Transverse colon (tissue), 4 donors: ENCODE data around the gene SH3RF3. TPM values are rescaled to one million over a fixed set of nuclear protein-coding genes. Genes with fewer than 3 reads are reported as not detected.

Experiments
- DNase-seq: peaks from one replicate; pipeline ENCODE4 v3.0.0-alpha.2; 2019
- H3K27ac ChIP-seq, 4 donors: fragments of 200-600 bp; sonication (generic); 2 replicates each; pipeline ENCODE4 v1.5.1; 2016 to 2018; ENCODE audit warnings: inconsistent platforms in 4 of 4
- H3K27me3 ChIP-seq: fragments of 200-600 bp; sonication (generic); 2 replicates; pipeline ENCODE4 v1.5.1; 2017; ENCODE audit warnings: inconsistent platforms
- H3K36me3 ChIP-seq, 4 donors: fragments of 200-600 bp; sonication (generic); 2 replicates each; pipeline ENCODE4 v1.5.1; 2017 to 2019; ENCODE audit warnings: inconsistent platforms in 4 of 4
- H3K4me1 ChIP-seq, 4 donors: fragments of 200-600 bp; sonication (generic); 2 replicates each; pipeline ENCODE4 v1.5.1; 2017 to 2020; ENCODE audit warnings: inconsistent platforms in 4 of 4
- H3K4me3 ChIP-seq, 4 donors: fragments of 200-600 bp; sonication (generic); 1 replicate in 1 of 4; 2 replicates in 3 of 4; pipeline versions ENCODE4 v1.5.1 to v1.6.1; 2017 to 2019; ENCODE audit warnings: inconsistent platforms in 4 of 4
- H3K9me3 ChIP-seq, 2 donors: fragments of 200-600 bp; sonication (generic); 2 replicates each; pipeline ENCODE4 v1.5.1; 2017 to 2019; ENCODE audit warnings: inconsistent platforms in 2 of 2
- CTCF ChIP-seq, 5 experiments: fragments of 200-600 bp in 3 of 5; fragments of 450-650 bp in 2 of 5; sonication (generic) in 3 of 5; IDR thresholded peaks; 1 replicate in 2 of 5; 2 replicates in 3 of 5; pipeline ENCODE4 v1.5.1; 2016 to 2017; ENCODE audit warnings: antibody characterized with exemption in 5 of 5, inconsistent platforms in 3 of 5, mild to moderate bottlenecking in 2 of 5, moderate library complexity in 1 of 5
- EP300 ChIP-seq: sonication (generic); formaldehyde crosslinking; IDR thresholded peaks from one replicate; pipeline ENCODE4 v1.6.1; 2017; ENCODE audit warnings: antibody characterized with exemption, low read depth
- POLR2A ChIP-seq: fragments of 450-650 bp; IDR thresholded peaks from one replicate; pipeline ENCODE4 v1.6.1; 2016; ENCODE audit warnings: antibody characterized with exemption, mild to moderate bottlenecking, moderate library complexity
- POLR2AphosphoS5 ChIP-seq, 3 donors: sonication (generic); formaldehyde crosslinking; IDR thresholded peaks; one replicate each; pipeline ENCODE4 v1.6.1; 2016; ENCODE audit warnings: antibody characterized with exemption in 3 of 3
- WGBS, 2 donors: methylation state at CpG; one replicate each; pipeline ENCODE4 v1.1.5; 2018; ENCODE audit warnings: low coverage in 1 of 2; 5-methylcytosine and 5-hydroxymethylcytosine counted together
- in situ Hi-C, 4 donors: fragments of 200-750 bp; cut with MboI; loops; one replicate each; pipeline versions ENCODE4 v1.15.0 to v1.15.1; 2017; ENCODE audit warnings: low sequenced_read_pairs in 3 of 4, low pct_ligation_motif_present in 1 of 4, low pct_unique_long_range_greater_than_20kb in 1 of 4
- intact Hi-C: fragments of 100-400 bp; cut with DNase I; formaldehyde crosslinking; loops from one replicate; pipeline ENCODE4 v1.15.1; 2023; ENCODE audit warnings: low total_unique reads
- total RNA-seq, 4 donors: library from RNA; depleted of rRNA; stranded (reverse); fragments of >200 nt; gene quantifications; one replicate each; pipeline ENCODE4 v1.1.0, GENCODE V29; 2016

The SH3RF3 gene
- total RNA-seq, 4 donors from 2014 or later, result 1.9 to 8.8 (median 2.9) TPM

GRCh38 chr2:109487871-109488655 is 359.1 kb downstream of the SH3RF3 start:
- DNase-seq, result no peak
- H3K36me3 ChIP-seq, result no peaks in the 10 kb centered on the region
- peak overlapping the region in 1 of 4 donors; percentile 22 for H3K27ac ChIP-seq
- no peaks in the 10 kb centered on the region for H3K9me3 ChIP-seq
- TF ChIP-seq CTCF (IDR thresholded peaks at IDR 0.05) (no peak), POLR2A (no peak)
- in situ Hi-C loops, result no loop called here
- intact Hi-C loops, result no loop called here
- H3K27me3 ChIP-seq, result no peaks in the 10 kb centered on the region
- H3K4me1 ChIP-seq, result no peaks in the 10 kb centered on the region
- H3K4me3 ChIP-seq, result no peak overlapping the region
- 82 to 85% methylated on average over 5 to 14 of the region's 14 CpGs for WGBS, 2 donors

GRCh38 chr2:109489296-109489695 is 360.3 kb downstream of the SH3RF3 start:
- Histone ChIP-seq H3K4me3 (no peak overlapping the region), H3K27me3 (no peaks in the 10 kb centered on the region), H3K27ac (no peak overlapping the region), H3K4me1 (peaks cover 0 to 4% (median 2%) of the 10 kb centered on the region in 4 donors), H3K36me3 (no peaks in the 10 kb centered on the region), H3K9me3 (no peaks in the 10 kb centered on the region)
- intact Hi-C loops (no loop called here), in situ Hi-C loops (no loop called here)
- TF ChIP-seq EP300, result no peak
- TF ChIP-seq POLR2AphosphoS5 (IDR thresholded peaks at IDR 0.05), result no peak
- TF ChIP-seq CTCF (IDR thresholded peaks at IDR 0.05), result no peak
- no peak for TF ChIP-seq POLR2A
- 84% methylated on average over 7 of the region's 9 CpGs; no CpG with 5 or more reads in 1 of the 2 donors for WGBS, 2 donors
- DNase-seq, result no peak

- TF ChIP-seq POLR2A (no peak), EP300 (no peak), CTCF (IDR thresholded peaks at IDR 0.05) (no peak), POLR2AphosphoS5 (IDR thresholded peaks at IDR 0.05) (no peak)
- no peak for DNase-seq
- no peaks in the 10 kb centered on the region for H3K9me3 ChIP-seq
- H3K36me3 ChIP-seq, result no peaks in the 10 kb centered on the region
- peaks cover 6 to 18% (median 9%) of the 10 kb centered on the region in 4 donors for H3K4me1 ChIP-seq
- intact Hi-C loops (no loop called here), in situ Hi-C loops (no loop called here)
- H3K4me3 ChIP-seq, result no peak overlapping the region
- no peak overlapping the region for H3K27ac ChIP-seq
- WGBS, 2 donors, result 64% methylated on average over 4 of the region's 4 CpGs; no CpG with 5 or more reads in 1 of the 2 donors
- H3K27me3 ChIP-seq, result no peaks in the 10 kb centered on the region
Observed at GRCh38 chr2:109493176-109493935, 364.4 kb downstream of the SH3RF3 start.

DNA sequence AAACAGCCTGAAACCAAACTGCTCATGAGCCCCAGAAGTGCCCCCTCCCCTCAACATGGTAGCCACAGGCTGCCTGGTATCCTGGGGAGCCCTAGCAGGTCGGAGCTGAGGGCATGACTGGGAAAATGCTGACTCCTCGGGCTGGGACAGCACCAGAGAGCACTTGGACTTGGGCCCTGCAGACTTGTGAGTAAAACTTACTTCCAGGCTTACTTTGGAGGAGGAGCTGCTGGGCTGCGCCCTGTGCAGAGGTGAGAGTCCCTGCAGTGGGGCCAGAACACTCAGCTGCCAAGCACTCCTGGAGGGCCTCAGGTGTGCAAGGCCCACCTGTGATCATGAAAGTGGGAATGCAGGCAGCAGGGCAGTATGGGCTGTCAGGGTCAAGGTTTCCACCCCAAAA is 365.3 kb downstream of the SH3RF3 start:
- Histone ChIP-seq H3K27ac (peak overlapping the region; percentile 33 to 76 (median 58)), H3K27me3 (no peaks in the 10 kb centered on the region), H3K4me3 (no peak overlapping the region), H3K36me3 (no peaks in the 10 kb centered on the region), H3K4me1 (peaks cover 6 to 24% (median 13%) of the 10 kb centered on the region in 4 donors), H3K9me3 (no peaks in the 10 kb centered on the region)
- no peak for TF ChIP-seq EP300
- no peak for TF ChIP-seq CTCF (IDR thresholded peaks at IDR 0.05)
- TF ChIP-seq POLR2A, result no peak
- no peak for TF ChIP-seq POLR2AphosphoS5 (IDR thresholded peaks at IDR 0.05)
- DNase-seq, result peak; percentile 49
- intact Hi-C loops (no loop called here), in situ Hi-C loops (no loop called here)
- WGBS, 2 donors, result 59% methylated on average over 3 of the region's 3 CpGs; no CpG with 5 or more reads in 1 of the 2 donors
